Measurements from ENCODE around the gene TRIM63.

The TRIM63 gene

GRCh38 chr1:26060832-26061574 lies 6.4 kb downstream of the TRIM63 start:
- intact Hi-C loops (cut with DNase I) = no loop called here
- DNase-seq = no peak

- intact Hi-C loops (cut with DNase I) = no loop called here
- DNase-seq = no peak
Observed at GRCh38 chr1:26059906-26060305, 7.5 kb downstream of the TRIM63 start.

- no peak for DNase-seq
- intact Hi-C loops (cut with DNase I) = no loop called here
Observed at GRCh38 chr1:26058052-26058595, 9.3 kb downstream of the TRIM63 start.

GRCh38 chr1:26057189-26057588 lies 10.2 kb downstream of the TRIM63 start:
- DNase-seq = no peak
- intact Hi-C loops (cut with DNase I) = no loop called here

GRCh38 chr1:26055041-26055440 lies 12.4 kb downstream of the TRIM63 start:
- intact Hi-C loops (cut with DNase I) = no loop called here
- no peak for DNase-seq

GRCh38 chr1:26053718-26054560 lies 13.5 kb downstream of the TRIM63 start:
- intact Hi-C loops (cut with DNase I) = no loop called here
- DNase-seq = no peak

- DNase-seq = no peak
- intact Hi-C loops (cut with DNase I) = no loop called here
Observed at GRCh38 chr1:26050248-26050640, 17.2 kb downstream of the TRIM63 start.

GRCh38 chr1:26049531-26050247 lies 17.7 kb downstream of the TRIM63 start:
- intact Hi-C loops (cut with DNase I) = loop anchor here (5.0 kb wide), 1 partner anchor 528 kb away; no protein-coding TSS in a partner anchor
- no peak for DNase-seq

- intact Hi-C loops (cut with DNase I) = loop anchor here (5.0 kb wide), 1 partner anchor 530 kb away; no protein-coding TSS in a partner anchor
- no peak for DNase-seq
Observed at GRCh38 chr1:26047278-26047874, 20.1 kb downstream of the TRIM63 start.

- peak in 1 of 10 donors; percentile 61 for DNase-seq
- intact Hi-C loops (cut with DNase I) = loop anchor here (5.0 kb wide), 1 partner anchor 531 kb away; no protein-coding TSS in a partner anchor
Observed at GRCh38 chr1:26046246-26047095, 21.0 kb downstream of the TRIM63 start.

- DNase-seq = peak in 2 of 10 donors; percentile 57 to 67
- intact Hi-C loops (cut with DNase I) = loop anchor here (5.0 kb wide), 1 partner anchor 532 kb away; no protein-coding TSS in a partner anchor
Observed at GRCh38 chr1:26045722-26046245, 21.6 kb downstream of the TRIM63 start, which contains the start of gene SLC30A2. Gene SLC30A2 (minus strand): TSS chr1:26046118. CDS start chr1:26045896, 222 bp downstream.

GRCh38 chr1:26044971-26045721 lies 22.3 kb downstream of the TRIM63 start:
- intact Hi-C loops (cut with DNase I) = loop anchor here (5.0 kb wide), 1 partner anchor 532 kb away; no protein-coding TSS in a partner anchor
- DNase-seq = peak in 2 of 10 donors; percentile 6 to 64

- peak in 1 of 10 donors; percentile 44 for DNase-seq
- intact Hi-C loops (cut with DNase I) = no loop called here
Observed at GRCh38 chr1:26044414-26044813, 23.0 kb downstream of the TRIM63 start.

- peak in 1 of 10 donors; percentile 49 for DNase-seq
- intact Hi-C loops (cut with DNase I) = no loop called here
Observed at GRCh38 chr1:26043765-26044164, 23.7 kb downstream of the TRIM63 start.

- intact Hi-C loops (cut with DNase I) = no loop called here
- DNase-seq = no peak
Observed at GRCh38 chr1:26041978-26042377, 25.5 kb downstream of the TRIM63 start.

- intact Hi-C loops (cut with DNase I) = no loop called here
Observed at GRCh38 chr1:26041401-26041800, 26.0 kb downstream of the TRIM63 start.

GRCh38 chr1:26038904-26039303 lies 28.5 kb downstream of the TRIM63 start:
- intact Hi-C loops (cut with DNase I) = loop anchor here (5.0 kb wide), 2 partner anchors 63 to 123 kb away; no protein-coding TSS in a partner anchor
- DNase-seq = peak in 1 of 10 donors; percentile 73

More at GRCh38 chr1:26041401-26041800, 26.0 kb downstream of the TRIM63 start:
- peak in 1 of 10 donors; percentile 61 for DNase-seq

- intact Hi-C loops (cut with DNase I) = loop anchor here (5.0 kb wide), 2 partner anchors 64 to 124 kb away; no protein-coding TSS in a partner anchor
- DNase-seq = peak in 1 of 10 donors; percentile 33
Observed at GRCh38 chr1:26038477-26038876, 29.0 kb downstream of the TRIM63 start.
